ENCODE measurements around the gene TEC.

The TEC gene

GRCh38 chr4:48247878-48248558 is 21.6 kb downstream of the TEC start:
- no peaks in the 10 kb centered on the region for H3K27me3 ChIP-seq (ENCODE audit: control insufficient read depth, insufficient read depth, low read length)
- no peaks in the 10 kb centered on the region for H3K36me3 ChIP-seq (ENCODE audit: control insufficient read depth, insufficient read depth, low read length)
- H3K4me3 ChIP-seq (ENCODE audit: low read length), result no peak overlapping the region
- no peak overlapping the region for H3K9ac ChIP-seq (ENCODE audit: low read length)
- no peak overlapping the region for H3K27ac ChIP-seq (ENCODE audit: low read depth, low read length)
- no peaks in the 10 kb centered on the region for H3K4me1 ChIP-seq (ENCODE audit: control insufficient read depth, insufficient read depth, low read length)

- no peak overlapping the region for H3K4me3 ChIP-seq (ENCODE audit: low read length)
- H3K27me3 ChIP-seq (ENCODE audit: control insufficient read depth, insufficient read depth, low read length), result no peaks in the 10 kb centered on the region
- no peak overlapping the region for H3K27ac ChIP-seq (ENCODE audit: low read depth, low read length)
- no peaks in the 10 kb centered on the region for H3K4me1 ChIP-seq (ENCODE audit: control insufficient read depth, insufficient read depth, low read length)
- H3K9ac ChIP-seq (ENCODE audit: low read length), result no peak overlapping the region
- no peaks in the 10 kb centered on the region for H3K36me3 ChIP-seq (ENCODE audit: control insufficient read depth, insufficient read depth, low read length)
Measured at GRCh38 chr4:48247142-48247877, 22.3 kb downstream of the TEC start.

- Histone ChIP-seq H3K36me3 (ENCODE audit: control insufficient read depth, insufficient read depth, low read length) (no peaks in the 10 kb centered on the region), H3K27me3 (ENCODE audit: control insufficient read depth, insufficient read depth, low read length) (no peaks in the 10 kb centered on the region), H3K4me3 (ENCODE audit: low read length) (no peak overlapping the region), H3K27ac (ENCODE audit: low read depth, low read length) (no peak overlapping the region), H3K4me1 (ENCODE audit: control insufficient read depth, insufficient read depth, low read length) (no peaks in the 10 kb centered on the region), H3K9ac (ENCODE audit: low read length) (no peak overlapping the region)
Measured at GRCh38 chr4:48244665-48245064, 25.0 kb downstream of the TEC start.

- Histone ChIP-seq H3K36me3 (ENCODE audit: control insufficient read depth, insufficient read depth, low read length) (no peaks in the 10 kb centered on the region), H3K4me3 (ENCODE audit: low read length) (no peak overlapping the region), H3K27me3 (ENCODE audit: control insufficient read depth, insufficient read depth, low read length) (no peaks in the 10 kb centered on the region), H3K27ac (ENCODE audit: low read depth, low read length) (no peak overlapping the region), H3K4me1 (ENCODE audit: control insufficient read depth, insufficient read depth, low read length) (no peaks in the 10 kb centered on the region), H3K9ac (ENCODE audit: low read length) (no peak overlapping the region)
Measured at GRCh38 chr4:48243887-48244286, 25.8 kb downstream of the TEC start.

GRCh38 chr4:48243429-48243828 is 26.2 kb downstream of the TEC start:
- H3K9ac ChIP-seq (ENCODE audit: low read length), result no peak overlapping the region
- no peak overlapping the region for H3K27ac ChIP-seq (ENCODE audit: low read depth, low read length)

GRCh38 chr4:48242511-48243195 is 27.0 kb downstream of the TEC start:
- Histone ChIP-seq H3K36me3 (ENCODE audit: control insufficient read depth, insufficient read depth, low read length) (no peaks in the 10 kb centered on the region), H3K4me1 (ENCODE audit: control insufficient read depth, insufficient read depth, low read length) (no peaks in the 10 kb centered on the region), H3K27ac (ENCODE audit: low read depth, low read length) (no peak overlapping the region), H3K9ac (ENCODE audit: low read length) (no peak overlapping the region), H3K27me3 (ENCODE audit: control insufficient read depth, insufficient read depth, low read length) (no peaks in the 10 kb centered on the region), H3K4me3 (ENCODE audit: low read length) (no peak overlapping the region)

More at GRCh38 chr4:48243429-48243828, 26.2 kb downstream of the TEC start:
- H3K4me1 ChIP-seq (ENCODE audit: control insufficient read depth, insufficient read depth, low read length), result no peaks in the 10 kb centered on the region
- no peak overlapping the region for H3K4me3 ChIP-seq (ENCODE audit: low read length)
- H3K27me3 ChIP-seq (ENCODE audit: control insufficient read depth, insufficient read depth, low read length), result no peaks in the 10 kb centered on the region
- no peaks in the 10 kb centered on the region for H3K36me3 ChIP-seq (ENCODE audit: control insufficient read depth, insufficient read depth, low read length)

- H3K9ac ChIP-seq (ENCODE audit: low read length), result no peak overlapping the region
- no peak overlapping the region for H3K27ac ChIP-seq (ENCODE audit: low read depth, low read length)
- H3K36me3 ChIP-seq (ENCODE audit: control insufficient read depth, insufficient read depth, low read length), result no peaks in the 10 kb centered on the region
- no peaks in the 10 kb centered on the region for H3K4me1 ChIP-seq (ENCODE audit: control insufficient read depth, insufficient read depth, low read length)
- H3K27me3 ChIP-seq (ENCODE audit: control insufficient read depth, insufficient read depth, low read length), result no peaks in the 10 kb centered on the region
- H3K4me3 ChIP-seq (ENCODE audit: low read length), result no peak overlapping the region
Measured at GRCh38 chr4:48241731-48242130, 27.9 kb downstream of the TEC start.

GRCh38 chr4:48237996-48238645 is 31.5 kb downstream of the TEC start:
- Histone ChIP-seq H3K9ac (ENCODE audit: low read length) (no peak overlapping the region), H3K4me1 (ENCODE audit: control insufficient read depth, insufficient read depth, low read length) (no peaks in the 10 kb centered on the region), H3K27ac (ENCODE audit: low read depth, low read length) (no peak overlapping the region), H3K4me3 (ENCODE audit: low read length) (no peak overlapping the region), H3K36me3 (ENCODE audit: control insufficient read depth, insufficient read depth, low read length) (no peaks in the 10 kb centered on the region), H3K27me3 (ENCODE audit: control insufficient read depth, insufficient read depth, low read length) (no peaks in the 10 kb centered on the region)

- H3K4me1 ChIP-seq (ENCODE audit: control insufficient read depth, insufficient read depth, low read length), result no peaks in the 10 kb centered on the region
- no peak overlapping the region for H3K27ac ChIP-seq (ENCODE audit: low read depth, low read length)
- no peak overlapping the region for H3K4me3 ChIP-seq (ENCODE audit: low read length)
- no peaks in the 10 kb centered on the region for H3K27me3 ChIP-seq (ENCODE audit: control insufficient read depth, insufficient read depth, low read length)
- no peaks in the 10 kb centered on the region for H3K36me3 ChIP-seq (ENCODE audit: control insufficient read depth, insufficient read depth, low read length)
- H3K9ac ChIP-seq (ENCODE audit: low read length), result no peak overlapping the region
Measured at GRCh38 chr4:48235050-48235449, 34.6 kb downstream of the TEC start.

GRCh38 chr4:48234575-48234974 is 35.1 kb downstream of the TEC start:
- no peaks in the 10 kb centered on the region for H3K27me3 ChIP-seq (ENCODE audit: control insufficient read depth, insufficient read depth, low read length)
- no peaks in the 10 kb centered on the region for H3K36me3 ChIP-seq (ENCODE audit: control insufficient read depth, insufficient read depth, low read length)
- H3K9ac ChIP-seq (ENCODE audit: low read length), result no peak overlapping the region
- H3K4me3 ChIP-seq (ENCODE audit: low read length), result no peak overlapping the region
- no peaks in the 10 kb centered on the region for H3K4me1 ChIP-seq (ENCODE audit: control insufficient read depth, insufficient read depth, low read length)
- no peak overlapping the region for H3K27ac ChIP-seq (ENCODE audit: low read depth, low read length)

GRCh38 chr4:48228949-48229348 is 40.7 kb downstream of the TEC start:
- Histone ChIP-seq H3K27me3 (ENCODE audit: control insufficient read depth, insufficient read depth, low read length) (no peaks in the 10 kb centered on the region), H3K4me3 (ENCODE audit: low read length) (no peak overlapping the region), H3K27ac (ENCODE audit: low read depth, low read length) (no peak overlapping the region), H3K36me3 (ENCODE audit: control insufficient read depth, insufficient read depth, low read length) (no peaks in the 10 kb centered on the region), H3K4me1 (ENCODE audit: control insufficient read depth, insufficient read depth, low read length) (no peaks in the 10 kb centered on the region), H3K9ac (ENCODE audit: low read length) (no peak overlapping the region)

GRCh38 chr4:48227662-48228061 is 42.0 kb downstream of the TEC start:
- Histone ChIP-seq H3K36me3 (ENCODE audit: control insufficient read depth, insufficient read depth, low read length) (no peaks in the 10 kb centered on the region), H3K27ac (ENCODE audit: low read depth, low read length) (no peak overlapping the region), H3K4me1 (ENCODE audit: control insufficient read depth, insufficient read depth, low read length) (no peaks in the 10 kb centered on the region), H3K9ac (ENCODE audit: low read length) (no peak overlapping the region), H3K4me3 (ENCODE audit: low read length) (no peak overlapping the region), H3K27me3 (ENCODE audit: control insufficient read depth, insufficient read depth, low read length) (no peaks in the 10 kb centered on the region)
